Kidney (tissue), 14 donors: ENCODE results near the gene PPP1R37. TPM values are rescaled to one million over a fixed set of nuclear protein-coding genes. Genes with fewer than 3 reads are reported as not detected.

Experiments used
- DNase-seq, 5 donors: peaks; one replicate each; pipeline ENCODE4 v3.0.0-alpha.2; 2013 to 2020
- FAIRE-seq: peaks from 2 replicates; lab custom pipeline; 2012; peaks lifted over from hg19 to GRCh38; lab: Jason Lieb, UNC
- H3K27ac ChIP-seq, 2 donors: one replicate each; pipeline ENCODE4 v1.7.0; 2013; ENCODE audit warnings: low read depth in 2 of 2, low read length in 2 of 2, inconsistent platforms in 1 of 2
- H3K27me3 ChIP-seq: one replicate; pipeline ENCODE4 v1.7.1; 2013; ENCODE audit warnings: low read length, inconsistent platforms; ENCODE audit not compliant: control insufficient read depth, insufficient read depth
- H3K36me3 ChIP-seq, 3 donors: one replicate each; pipeline versions ENCODE4 v1.7.0 to v1.7.1; 2013; ENCODE audit warnings: low read length in 3 of 3, control low read depth in 1 of 3, inconsistent platforms in 1 of 3; ENCODE audit not compliant: insufficient read depth in 3 of 3, control insufficient read depth in 2 of 3
- H3K4me1 ChIP-seq, 3 donors: one replicate each; pipeline versions ENCODE4 v1.7.0 to v1.7.1; 2013; ENCODE audit warnings: low read length in 3 of 3, inconsistent platforms in 1 of 3, low read depth in 1 of 3; ENCODE audit not compliant: control insufficient read depth in 2 of 3, insufficient read depth in 2 of 3
- H3K4me3 ChIP-seq, 3 donors: one replicate each; pipeline versions ENCODE4 v1.7.0 to v1.8.1; 2013; ENCODE audit warnings: low read length in 3 of 3, control low read depth in 1 of 3, inconsistent platforms in 1 of 3
- H3K9ac ChIP-seq, 3 donors: one replicate each; pipeline versions ENCODE4 v1.7.0 to v1.7.1; 2013; ENCODE audit warnings: low read length in 3 of 3, control low read depth in 1 of 3, inconsistent platforms in 1 of 3
- H3K9me3 ChIP-seq, 3 donors: one replicate each; pipeline versions ENCODE4 v1.7.0 to v1.7.1; 2013; ENCODE audit warnings: low read length in 3 of 3, control low read depth in 1 of 3, inconsistent platforms in 1 of 3; ENCODE audit not compliant: control insufficient read depth in 2 of 3, insufficient read depth in 1 of 3
- CTCF ChIP-seq: IDR thresholded peaks from 3 replicates; pipeline ENCODE4 v1.5.1; 2012; ENCODE audit warnings: mild to moderate bottlenecking, moderate library complexity, borderline replicate concordance; ENCODE audit not compliant: insufficient read depth; ENCODE audit errors: extremely low read depth
- intact Hi-C: fragments of 100-400 bp; cut with DNase I; formaldehyde crosslinking; loops from one replicate; pipeline ENCODE4 v1.11.1; 2022
- polyA plus RNA-seq: library from polyadenylated mRNA; stranded (reverse); fragments of 350-450 nt; fragmentation: Illumina TruSeq; extraction: RNeasy Lipid Tissue Mini Kit (QIAGEN cat#74804); gene quantifications from one replicate; pipeline ENCODE4 v1.2.3, GENCODE V29; 2014; ENCODE audit warnings: low read depth, low replicate concordance; ENCODE audit not compliant: insufficient read depth
- total RNA-seq: library from RNA; stranded (reverse); fragmentation: NEBNext Ultra II Directional; extraction: Animal tissue kit (Norgen Biotek cat#: 25700); gene quantifications from one replicate; pipeline ENCODE4 v1.2.1, GENCODE V29; 2021
- donor health status: control.
- donor health status: control.
- donor health status: control.
- donor health status: control.
- donor health status: control.
- donor health status: DM: yes; HTN: yes; CAD: no.
- donor health status: Normal renal cell carcinoma (clear cell type).

PPP1R37 gene
- total and polyA plus RNA-seq, 2 donors from 2014 or later: 21.6 to 33.0 TPM

GRCh38 chr19:45068041-45068440, 24.9 kb upstream of the PPP1R37 start:
- Histone ChIP-seq H3K9ac (no peak overlapping the region), H3K9me3 (no peaks in the 10 kb centered on the region), H3K36me3 (peaks cover 0 to 28% (median 22%) of the 10 kb centered on the region in 3 donors), H3K27me3 (no peaks in the 10 kb centered on the region), H3K4me1 (no peaks in the 10 kb centered on the region), H3K4me3 (no peak overlapping the region), H3K27ac (no peak overlapping the region)
- no peak for TF ChIP-seq CTCF
- DNase-seq (no peak), FAIRE-seq (no peak)
- intact Hi-C loops: no loop called here

DNA sequence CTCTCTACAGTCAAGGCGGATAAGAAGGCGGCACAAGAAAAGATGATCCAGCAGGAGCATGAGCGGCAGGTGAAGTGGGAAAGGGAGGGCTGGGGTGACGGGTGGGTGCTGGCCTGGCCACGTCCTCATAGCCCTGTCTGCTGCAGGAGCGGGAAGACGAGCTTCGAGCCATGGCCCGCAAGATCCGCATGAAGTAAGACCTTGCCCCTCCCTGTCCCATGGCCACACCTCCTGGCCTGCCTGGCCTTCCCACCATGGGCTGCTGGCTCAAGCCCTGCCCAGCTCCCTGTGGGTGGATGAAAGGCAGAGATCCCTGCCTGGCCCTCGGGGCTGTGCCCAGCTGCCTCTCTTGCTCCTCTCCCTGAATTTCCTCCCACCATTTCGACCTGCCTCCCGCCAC, 23.9 kb upstream of the PPP1R37 start:
- H3K4me1 ChIP-seq: no peaks in the 10 kb centered on the region

GRCh38 chr19:45070214-45070613, 22.8 kb upstream of the PPP1R37 start:
- Histone ChIP-seq H3K4me3 (no peak overlapping the region), H3K9me3 (no peaks in the 10 kb centered on the region), H3K36me3 (peaks cover 0 to 23% (median 20%) of the 10 kb centered on the region in 3 donors), H3K27ac (no peak overlapping the region), H3K27me3 (no peaks in the 10 kb centered on the region), H3K9ac (no peak overlapping the region), H3K4me1 (no peaks in the 10 kb centered on the region)
- intact Hi-C loops: no loop called here
- DNase-seq (no peak), FAIRE-seq (no peak)
- TF ChIP-seq CTCF: no peak

More for the DNA sequence above, 23.9 kb upstream of the PPP1R37 start:
- FAIRE-seq (no peak), DNase-seq (no peak)
- no peak for TF ChIP-seq CTCF
- intact Hi-C loops: no loop called here
- Histone ChIP-seq H3K9me3 (no peaks in the 10 kb centered on the region), H3K27ac (no peak overlapping the region), H3K27me3 (no peaks in the 10 kb centered on the region), H3K36me3 (peaks cover 0 to 28% (median 20%) of the 10 kb centered on the region in 3 donors), H3K9ac (no peak overlapping the region), H3K4me3 (no peak overlapping the region)

DNA sequence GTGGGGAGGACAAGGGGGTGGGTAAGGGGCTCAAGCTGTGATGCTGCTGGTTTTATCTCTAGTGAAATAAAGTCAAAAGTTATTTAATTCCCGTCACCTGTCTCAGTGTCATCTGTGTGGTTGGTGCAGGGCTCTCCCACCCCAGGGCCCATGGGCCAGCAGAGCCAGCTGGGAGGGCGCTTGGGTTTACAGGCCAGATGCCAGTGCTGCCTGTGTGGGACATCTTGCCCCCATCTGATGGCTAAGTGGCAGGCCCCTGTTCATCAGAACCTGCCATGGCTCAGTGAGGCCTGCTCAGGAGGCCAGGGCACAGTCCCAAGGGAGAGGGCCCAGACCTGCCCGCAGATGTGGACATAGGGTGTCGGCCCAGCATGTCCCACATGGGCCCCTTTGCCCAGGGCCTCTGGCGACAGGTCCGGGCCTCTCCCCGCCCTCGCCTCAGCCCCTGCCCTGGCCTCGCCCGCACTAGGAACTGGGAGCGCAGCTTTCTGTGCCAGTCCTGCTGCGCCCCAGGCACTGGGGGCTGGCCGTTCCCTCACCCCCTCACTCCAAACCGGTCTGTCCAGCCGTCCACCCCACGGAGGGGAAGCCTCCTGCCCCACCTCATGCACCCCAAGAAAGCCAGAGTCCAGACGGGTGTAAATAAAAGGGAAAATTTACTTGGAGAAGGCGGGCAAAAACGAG, 22.0 kb upstream of the PPP1R37 start:
- Histone ChIP-seq H3K27ac (no peak overlapping the region), H3K9ac (no peak overlapping the region), H3K9me3 (no peaks in the 10 kb centered on the region), H3K4me3 (no peak overlapping the region), H3K27me3 (no peaks in the 10 kb centered on the region), H3K4me1 (no peaks in the 10 kb centered on the region), H3K36me3 (peaks cover 0 to 20% (median 16%) of the 10 kb centered on the region in 3 donors)
- TF ChIP-seq CTCF: no peak
- DNase-seq (no peak), FAIRE-seq (no peak)
- intact Hi-C loops: no loop called here
